ENCODE data around the gene ZNF879.

The ZNF879 gene

DNA sequence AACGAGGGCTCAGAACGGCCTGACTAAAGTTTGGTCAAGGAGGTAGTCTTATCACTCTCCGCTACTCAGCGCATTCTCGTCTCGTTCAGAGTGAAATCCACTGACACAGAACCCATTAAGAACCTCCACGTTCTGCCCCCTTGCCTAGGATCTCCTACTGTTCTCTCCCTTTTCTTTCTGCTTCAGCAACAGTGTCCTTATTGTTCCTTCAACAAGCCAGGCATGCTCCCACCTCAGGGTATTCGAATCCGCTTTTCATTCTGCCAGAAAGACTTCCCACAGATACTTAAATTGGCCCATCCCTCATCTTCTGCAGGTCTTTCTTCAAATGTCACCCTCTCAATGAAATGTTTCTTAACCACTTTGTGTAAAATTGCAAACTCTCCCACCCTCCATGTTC, 32.2 kb downstream of the ZNF879 start:
- Histone ChIP-seq H3K79me2 (ENCODE audit: insufficient read depth, low read length) (no peaks in the 10 kb centered on the region), H3K9ac (ENCODE audit: low read depth, low read length) (no peak overlapping the region), H3K9me3 (ENCODE audit: insufficient read depth, low read length, severe bottlenecking) (no peaks in the 10 kb centered on the region), H3K36me3 (ENCODE audit: insufficient read depth, low read length) (no peaks in the 10 kb centered on the region), H3K4me2 (ENCODE audit: insufficient read depth, low read length) (no peak overlapping the region), H2AFZ (ENCODE audit: low read depth, low read length) (no peak overlapping the region), H3K27ac (ENCODE audit: low read length) (no peak overlapping the region), H3K4me1 (ENCODE audit: insufficient read depth, low read length) (no peaks in the 10 kb centered on the region), H3K27me3 (ENCODE audit: insufficient read depth, low read length, poor library complexity) (no peaks in the 10 kb centered on the region), H4K20me1 (ENCODE audit: insufficient read depth, low read length) (no peaks in the 10 kb centered on the region), H3K4me3 (ENCODE audit: low read depth in 1 of 2, low read length in 2 of 2) (no peak overlapping the region)
- DNase-seq (no peak), ATAC-seq (ENCODE audit: insufficient read depth, low read depth) (no peak)
- no peak for TF ChIP-seq EZH2 (IDR thresholded peaks at IDR 0.05; ENCODE audit: borderline replicate concordance, low read depth, low read length, severe bottlenecking)

DNA sequence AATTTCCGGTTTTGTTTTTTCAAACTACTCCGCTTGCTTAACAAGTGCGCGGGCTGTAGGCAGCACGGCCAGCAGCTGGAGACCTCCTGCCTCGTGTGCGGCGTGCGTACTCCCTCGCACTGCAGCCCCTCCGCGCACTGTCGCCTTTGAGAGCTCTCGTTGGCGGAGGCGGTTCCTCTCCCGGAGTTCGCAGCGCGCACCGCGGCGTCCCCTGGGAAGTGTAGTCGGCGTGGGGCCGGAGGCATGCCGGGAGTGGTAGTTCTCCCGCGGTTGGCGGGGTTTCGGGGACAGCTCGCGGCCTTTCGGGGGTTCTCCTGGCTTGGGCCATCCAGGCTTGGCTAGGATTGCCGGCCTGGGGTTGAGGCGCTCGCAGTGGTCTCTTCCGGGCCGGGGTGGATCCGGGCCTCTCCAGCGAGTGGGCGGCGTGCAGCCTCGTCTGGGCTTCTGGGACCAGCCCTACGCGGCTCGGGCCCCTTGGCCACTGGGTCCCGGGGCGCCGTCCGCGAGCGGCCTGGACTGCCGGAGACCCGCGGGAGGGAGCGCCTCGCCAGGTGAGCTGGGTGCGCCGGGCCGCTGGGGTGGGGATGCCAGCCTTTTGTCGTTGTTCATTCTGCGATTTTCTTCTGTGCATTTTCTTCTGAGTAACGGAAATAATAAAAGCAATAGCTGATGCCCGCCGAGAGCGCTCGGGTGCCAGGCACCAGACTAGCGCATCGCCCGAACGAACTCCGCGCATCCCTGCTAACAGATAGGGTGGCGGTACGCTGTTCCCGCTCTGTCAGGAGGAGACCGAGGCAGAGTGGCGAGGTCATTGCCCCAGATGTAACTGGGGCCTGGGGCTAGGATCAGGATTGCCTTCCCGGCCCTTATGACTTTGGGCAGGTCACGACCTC, 36.8 kb downstream of the ZNF879 start, which contains the start of gene ZNF354C:
ZNF354C (plus strand) TSS at position 258 of the 893 bp plus-strand sequence. CDS start 1,696 bp downstream, outside the sequence.
- Histone ChIP-seq H3K36me3 (ENCODE audit: insufficient read depth, low read length) (no peaks in the 10 kb centered on the region), H4K20me1 (ENCODE audit: insufficient read depth, low read length) (no peaks in the 10 kb centered on the region), H3K4me1 (ENCODE audit: insufficient read depth, low read length) (no peaks in the 10 kb centered on the region), H3K79me2 (ENCODE audit: insufficient read depth, low read length) (no peaks in the 10 kb centered on the region), H3K27ac (ENCODE audit: low read length) (no peak within 1 kb of the TSS), H2AFZ (ENCODE audit: low read depth, low read length) (no peak within 1 kb of the TSS), H3K27me3 (ENCODE audit: insufficient read depth, low read length, poor library complexity) (no peaks in the 10 kb centered on the region), H3K9ac (ENCODE audit: low read depth, low read length) (no peak within 1 kb of the TSS), H3K4me2 (ENCODE audit: insufficient read depth, low read length) (no peak within 1 kb of the TSS), H3K4me3 (ENCODE audit: low read depth in 1 of 2, low read length in 2 of 2) (no peak within 1 kb of the TSS), H3K9me3 (ENCODE audit: insufficient read depth, low read length, severe bottlenecking) (no peaks in the 10 kb centered on the region)
- ATAC-seq (ENCODE audit: insufficient read depth, low read depth) (no peak), DNase-seq (no peak)
- TF ChIP-seq, protein P1, sequence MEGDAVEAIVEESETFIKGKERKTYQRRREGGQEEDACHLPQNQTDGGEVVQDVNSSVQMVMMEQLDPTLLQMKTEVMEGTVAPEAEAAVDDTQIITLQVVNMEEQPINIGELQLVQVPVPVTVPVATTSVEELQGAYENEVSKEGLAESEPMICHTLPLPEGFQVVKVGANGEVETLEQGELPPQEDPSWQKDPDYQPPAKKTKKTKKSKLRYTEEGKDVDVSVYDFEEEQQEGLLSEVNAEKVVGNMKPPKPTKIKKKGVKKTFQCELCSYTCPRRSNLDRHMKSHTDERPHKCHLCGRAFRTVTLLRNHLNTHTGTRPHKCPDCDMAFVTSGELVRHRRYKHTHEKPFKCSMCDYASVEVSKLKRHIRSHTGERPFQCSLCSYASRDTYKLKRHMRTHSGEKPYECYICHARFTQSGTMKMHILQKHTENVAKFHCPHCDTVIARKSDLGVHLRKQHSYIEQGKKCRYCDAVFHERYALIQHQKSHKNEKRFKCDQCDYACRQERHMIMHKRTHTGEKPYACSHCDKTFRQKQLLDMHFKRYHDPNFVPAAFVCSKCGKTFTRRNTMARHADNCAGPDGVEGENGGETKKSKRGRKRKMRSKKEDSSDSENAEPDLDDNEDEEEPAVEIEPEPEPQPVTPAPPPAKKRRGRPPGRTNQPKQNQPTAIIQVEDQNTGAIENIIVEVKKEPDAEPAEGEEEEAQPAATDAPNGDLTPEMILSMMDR (IDR thresholded peaks at IDR 0.05; ENCODE audit: borderline replicate concordance, extremely low read depth, low read length, poor library complexity, severe bottlenecking): no peak
- TF ChIP-seq EZH2 (IDR thresholded peaks at IDR 0.05; ENCODE audit: borderline replicate concordance, low read depth, low read length, severe bottlenecking): no peak

DNA sequence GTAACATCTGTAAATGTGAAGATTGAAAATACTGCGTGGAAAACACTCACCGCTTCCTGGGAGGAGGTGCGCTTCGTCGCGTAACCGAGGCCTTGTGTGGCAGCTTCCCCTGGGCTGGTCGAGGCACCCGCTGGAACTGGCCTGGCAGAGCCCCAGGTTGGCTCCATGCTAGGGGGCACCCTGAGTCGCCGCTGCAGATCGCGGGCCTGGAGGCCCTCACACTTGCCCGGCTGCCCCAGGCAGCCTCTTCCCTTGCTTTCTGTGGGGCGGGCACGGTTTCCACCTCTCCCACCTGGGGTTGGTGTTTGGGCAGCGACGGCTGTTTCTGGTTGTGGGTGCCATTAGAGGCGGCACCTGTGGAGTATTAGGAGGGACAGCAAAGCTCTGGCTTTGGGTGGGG, 37.4 kb downstream of the ZNF879 start:
- Histone ChIP-seq H2AFZ (ENCODE audit: low read depth, low read length) (no peak overlapping the region), H3K27me3 (ENCODE audit: insufficient read depth, low read length, poor library complexity) (no peaks in the 10 kb centered on the region), H3K27ac (ENCODE audit: low read length) (no peak overlapping the region), H3K4me1 (ENCODE audit: insufficient read depth, low read length) (no peaks in the 10 kb centered on the region), H3K79me2 (ENCODE audit: insufficient read depth, low read length) (no peaks in the 10 kb centered on the region), H3K4me3 (ENCODE audit: low read depth in 1 of 2, low read length in 2 of 2) (no peak overlapping the region), H3K4me2 (ENCODE audit: insufficient read depth, low read length) (no peak overlapping the region), H4K20me1 (ENCODE audit: insufficient read depth, low read length) (no peaks in the 10 kb centered on the region), H3K9me3 (ENCODE audit: insufficient read depth, low read length, severe bottlenecking) (no peaks in the 10 kb centered on the region), H3K9ac (ENCODE audit: low read depth, low read length) (no peak overlapping the region), H3K36me3 (ENCODE audit: insufficient read depth, low read length) (no peaks in the 10 kb centered on the region)
- TF ChIP-seq, protein P1 (IDR thresholded peaks at IDR 0.05; ENCODE audit: borderline replicate concordance, extremely low read depth, low read length, poor library complexity, severe bottlenecking): no peak
- no peak for TF ChIP-seq EZH2 (IDR thresholded peaks at IDR 0.05; ENCODE audit: borderline replicate concordance, low read depth, low read length, severe bottlenecking)
- DNase-seq: no peak
- ATAC-seq (ENCODE audit: insufficient read depth, low read depth): no peak

DNA sequence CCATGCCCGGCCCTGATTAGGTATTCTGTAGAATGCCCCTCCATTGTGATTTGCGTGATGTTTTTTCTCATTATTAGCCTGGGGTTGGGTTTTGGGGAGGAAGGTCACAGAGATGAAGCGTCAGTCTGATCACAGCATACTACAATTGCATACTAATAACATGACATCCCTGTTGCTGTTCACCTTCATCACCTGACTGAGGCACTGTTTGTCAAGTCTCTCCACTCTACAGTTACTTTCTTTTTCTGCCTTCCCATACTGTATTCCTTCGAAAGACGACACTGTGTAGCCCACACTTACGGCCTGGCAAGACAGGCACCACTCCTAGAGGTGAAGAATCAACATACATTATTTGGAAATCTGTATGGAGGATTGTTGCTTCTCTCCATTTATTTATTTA, 42.1 kb downstream of the ZNF879 start:
- Histone ChIP-seq H2AFZ (ENCODE audit: low read depth, low read length) (no peak overlapping the region), H3K4me1 (ENCODE audit: insufficient read depth, low read length) (no peaks in the 10 kb centered on the region), H3K9me3 (ENCODE audit: insufficient read depth, low read length, severe bottlenecking) (no peaks in the 10 kb centered on the region), H4K20me1 (ENCODE audit: insufficient read depth, low read length) (no peaks in the 10 kb centered on the region), H3K79me2 (ENCODE audit: insufficient read depth, low read length) (no peaks in the 10 kb centered on the region), H3K4me2 (ENCODE audit: insufficient read depth, low read length) (no peak overlapping the region), H3K36me3 (ENCODE audit: insufficient read depth, low read length) (no peaks in the 10 kb centered on the region), H3K9ac (ENCODE audit: low read depth, low read length) (no peak overlapping the region), H3K27me3 (ENCODE audit: insufficient read depth, low read length, poor library complexity) (no peaks in the 10 kb centered on the region), H3K27ac (ENCODE audit: low read length) (no peak overlapping the region), H3K4me3 (ENCODE audit: low read depth in 1 of 2, low read length in 2 of 2) (no peak overlapping the region)
- no peak for ATAC-seq (ENCODE audit: insufficient read depth, low read depth)
- DNase-seq: no peak
- TF ChIP-seq EZH2 (IDR thresholded peaks at IDR 0.05; ENCODE audit: borderline replicate concordance, low read depth, low read length, severe bottlenecking): no peak
- TF ChIP-seq, protein P1 (IDR thresholded peaks at IDR 0.05; ENCODE audit: borderline replicate concordance, extremely low read depth, low read length, poor library complexity, severe bottlenecking): peak; percentile 51
